Keratinocyte (primary cell): ENCODE data around the gene MRPL53. TPM values are rescaled to one million over a fixed set of nuclear protein-coding genes. Genes with fewer than 3 reads are reported as not detected.
"Not testable (repeated sequence)": the region's sequence is repeated elsewhere in the genome, so short reads cannot be mapped to it uniquely, and the experiment has no call there.

Source experiments
- DNase-seq: peaks from one replicate; pipeline ENCODE4 v3.0.0-alpha.2; 2011; ENCODE audit warnings: low read depth, missing footprints, low spot score
- FAIRE-seq: peaks from 2 replicates; lab custom pipeline; 2011; peaks lifted over from hg19 to GRCh38; lab: Jason Lieb, UNC
- H2AFZ ChIP-seq: 2 replicates; pipeline ENCODE4 v1.6.0; 2012; ENCODE audit warnings: low read length, control low read depth, inconsistent platforms; ENCODE audit not compliant: control insufficient read depth
- H3K27ac ChIP-seq: 2 replicates; pipeline ENCODE4 v1.5.1; 2011; ENCODE audit warnings: low read length; ENCODE audit not compliant: control insufficient read depth, insufficient read depth
- H3K27me3 ChIP-seq: 3 replicates; pipeline ENCODE4 v1.6.0; 2011; ENCODE audit warnings: low read length; ENCODE audit not compliant: control insufficient read depth, insufficient read depth; ENCODE audit errors: extremely low read depth
- H3K36me3 ChIP-seq, 2 experiments: 2 replicates in 1 of 2; 3 replicates in 1 of 2; pipeline ENCODE4 v1.5.1; 2011; ENCODE audit warnings: low read length in 2 of 2, mild to moderate bottlenecking in 1 of 2; ENCODE audit not compliant: control insufficient read depth in 2 of 2, insufficient read depth in 2 of 2; ENCODE audit errors: extremely low read depth in 1 of 2
- H3K4me1 ChIP-seq: 3 replicates; pipeline ENCODE4 v1.5.1; 2011; ENCODE audit warnings: low read length; ENCODE audit not compliant: control insufficient read depth, insufficient read depth; ENCODE audit errors: extremely low read depth
- H3K4me2 ChIP-seq: 3 replicates; pipeline ENCODE4 v1.6.0; 2011; ENCODE audit warnings: low read depth, low read length; ENCODE audit not compliant: control insufficient read depth, insufficient read depth; ENCODE audit errors: extremely low read depth
- H3K4me3 ChIP-seq, 3 experiments: fragments of 200-600 bp in 1 of 3; sonication (generic) in 1 of 3; 2 replicates in 2 of 3; 3 replicates in 1 of 3; pipeline ENCODE4 v1.5.1; 2011 to 2016; ENCODE audit warnings: low read length in 3 of 3, mild to moderate bottlenecking in 3 of 3, control low read depth in 2 of 3, inconsistent platforms in 1 of 3, low read depth in 1 of 3, mixed read lengths in 1 of 3, mixed run types in 1 of 3, moderate library complexity in 1 of 3; ENCODE audit not compliant: control insufficient read depth in 2 of 3, insufficient read depth in 2 of 3; ENCODE audit errors: extremely low read depth in 1 of 3
- H3K79me2 ChIP-seq: 2 replicates; pipeline ENCODE4 v1.6.0; 2012; ENCODE audit warnings: low read length; ENCODE audit not compliant: control insufficient read depth, insufficient read depth
- H3K9ac ChIP-seq: 3 replicates; pipeline ENCODE4 v1.6.0; 2011; ENCODE audit warnings: low read length; ENCODE audit not compliant: control insufficient read depth, insufficient read depth; ENCODE audit errors: extremely low read depth
- H3K9me1 ChIP-seq: 3 replicates; pipeline ENCODE4 v1.6.0; 2011; ENCODE audit warnings: low read length; ENCODE audit not compliant: control insufficient read depth, insufficient read depth; ENCODE audit errors: extremely low read depth
- H3K9me3 ChIP-seq: 2 replicates; pipeline ENCODE4 v1.5.1; 2012; ENCODE audit warnings: low read depth, low read length; ENCODE audit not compliant: control insufficient read depth
- H4K20me1 ChIP-seq: 3 replicates; pipeline ENCODE4 v1.6.0; 2011; ENCODE audit warnings: low read length; ENCODE audit not compliant: control insufficient read depth, insufficient read depth; ENCODE audit errors: extremely low read depth
- CTCF ChIP-seq, 3 experiments: IDR thresholded peaks in 1 of 3; conservative IDR thresholded peaks in 1 of 3; optimal IDR thresholded peaks in 1 of 3; 2 replicates in 2 of 3; 3 replicates in 1 of 3; pipeline versions ENCODE3 to v1.5.1; 2011; ENCODE audit warnings: low read length in 3 of 3, mild to moderate bottlenecking in 3 of 3, moderate library complexity in 2 of 3, control low read depth in 1 of 3, inconsistent platforms in 1 of 3; ENCODE audit not compliant: insufficient read depth in 2 of 3; ENCODE audit errors: extremely low read depth in 1 of 3
- EZH2 ChIP-seq: IDR thresholded peaks from one replicate; pipeline ENCODE4 v1.6.1; 2012; ENCODE audit warnings: inconsistent platforms, mild to moderate bottlenecking, low read length, moderate library complexity
- dilution Hi-C: fragments of 300-500 bp; cut with MboI; formaldehyde crosslinking; loops from one replicate; pipeline ENCODE4 v1.7.0; 2020; ENCODE audit warnings: low sequenced_read_pairs; ENCODE audit not compliant: extremely low pct_ligation_motif_present
- polyA plus RNA-seq, 5 experiments: library from polyadenylated mRNA; depleted of rRNA in 3 of 5; stranded (reverse) in 3 of 5; stranded (forward) in 1 of 5; unstranded in 1 of 5; fragments of >200 nt; gene quantifications; 1 replicate in 1 of 5; 2 replicates in 3 of 5; 3 replicates in 1 of 5; pipeline versions ENCODE4 v1.2.1 to v1.2.3, GENCODE V29; 2011 to 2012; ENCODE audit warnings: missing spikeins in 2 of 5, low read depth in 1 of 5, low replicate concordance in 1 of 5

MRPL53 gene
- polyA plus RNA-seq, 1 donor (not counting 4 experiments of a cell fraction or from before 2014, with no cell fraction given) = 31.0 TPM

- Histone ChIP-seq H3K79me2 (peaks cover 33% of the 10 kb centered on the region), H3K9ac (no peak overlapping the region), H3K9me3 (no peaks in the 10 kb centered on the region), H3K9me1 (no peaks in the 10 kb centered on the region), H3K27me3 (no peaks in the 10 kb centered on the region), H3K36me3 (peaks cover 11 to 20% of the 10 kb centered on the region in 2 experiments), H4K20me1 (no peaks in the 10 kb centered on the region), H3K27ac (no peak overlapping the region), H2AFZ (no peak overlapping the region), H3K4me1 (peaks cover 24% of the 10 kb centered on the region), H3K4me3 (no peak overlapping the region), H3K4me2 (no peak overlapping the region)
- FAIRE-seq (no peak), DNase-seq (no peak)
- dilution Hi-C loops = no loop called here
- no peak for TF ChIP-seq EZH2
- TF ChIP-seq CTCF (optimal IDR thresholded peaks at IDR 0.05 in 1 of 3, IDR thresholded peaks at IDR 0.05 in 1 of 3, conservative IDR thresholded peaks at IDR 0.05 in 1 of 3; ENCODE audit: extremely low read depth in 1 of 3, insufficient read depth in 2 of 3, low read length in 3 of 3) = no peak
These were observed 13.7 kb upstream of the MRPL53 start for GRCh38 chr2:74486141-74486540.

GRCh38 chr2:74483675-74484164 is 11.2 kb upstream of the MRPL53 start:
- H3K36me3 ChIP-seq, H3K27me3 ChIP-seq, FAIRE-seq, H4K20me1 ChIP-seq, H3K9me1 ChIP-seq, H3K9me3 ChIP-seq, DNase-seq, dilution Hi-C loops: not testable (repeated sequence)
- H3K4me2 ChIP-seq = peak overlapping the region; percentile 84
- peak overlapping the region; percentile 84 for H3K9ac ChIP-seq
- H2AFZ ChIP-seq = peak overlapping the region; percentile 97
- H3K27ac ChIP-seq = peak overlapping the region; percentile 82
- H3K4me3 ChIP-seq = peak overlapping the region; percentile 92 to 97 (median 95)
- H3K4me1 ChIP-seq = peaks cover 24% of the 10 kb centered on the region
- H3K79me2 ChIP-seq = peaks cover 35% of the 10 kb centered on the region
